HEK293 (cell line): ENCODE results near the gene SNAPC2.

Source experiments
- CTCF ChIP-seq: fragments of 450-650 bp; formaldehyde crosslinking; IDR thresholded peaks from 2 replicates; pipeline ENCODE4 v1.5.1; 2016; ENCODE audit warnings: missing biosample characterization, missing genetic modification characterization
- MYNN ChIP-seq: fragments of 450-650 bp; formaldehyde crosslinking; IDR thresholded peaks from 2 replicates; pipeline ENCODE4 v1.5.1; 2016; ENCODE audit warnings: missing biosample characterization, missing genetic modification characterization, borderline replicate concordance
- SCRT1 ChIP-seq: fragments of 450-650 bp; formaldehyde crosslinking; IDR thresholded peaks from 2 replicates; pipeline ENCODE4 v1.5.1; 2016; ENCODE audit warnings: missing biosample characterization, missing genetic modification characterization, borderline replicate concordance
- ZBTB21 ChIP-seq: fragments of 450-650 bp; formaldehyde crosslinking; IDR thresholded peaks from 2 replicates; pipeline ENCODE4 v1.5.1; 2017; ENCODE audit warnings: missing biosample characterization, missing genetic modification characterization
- ZFP41 ChIP-seq: fragments of 450-650 bp; formaldehyde crosslinking; IDR thresholded peaks from 2 replicates; pipeline ENCODE4 v1.5.1; 2016; ENCODE audit warnings: missing biosample characterization, missing genetic modification characterization, borderline replicate concordance
- ZNF571 ChIP-seq: fragments of 450-650 bp; formaldehyde crosslinking; IDR thresholded peaks from 2 replicates; pipeline ENCODE4 v1.5.0; 2017; ENCODE audit warnings: missing biosample characterization, missing genetic modification characterization
- TF ChIP-seq, protein P1 (sequence below): fragments of 450-650 bp; formaldehyde crosslinking; IDR thresholded peaks from 2 replicates; pipeline ENCODE4 v1.5.1; 2016; ENCODE audit warnings: missing biosample characterization, missing genetic modification characterization
- TF ChIP-seq, protein P2 (sequence below): fragments of 450-650 bp; formaldehyde crosslinking; conservative IDR thresholded peaks from 2 replicates; pipeline ENCODE4 v1.5.1; 2016; ENCODE audit warnings: low read depth, missing biosample characterization, missing genetic modification characterization

GRCh38 chr19:7927605-7928333 lies 7.6 kb downstream of the SNAPC2 start:
- TF ChIP-seq CTCF (tag by site-specific recombination) = no peak
- TF ChIP-seq, protein P1, sequence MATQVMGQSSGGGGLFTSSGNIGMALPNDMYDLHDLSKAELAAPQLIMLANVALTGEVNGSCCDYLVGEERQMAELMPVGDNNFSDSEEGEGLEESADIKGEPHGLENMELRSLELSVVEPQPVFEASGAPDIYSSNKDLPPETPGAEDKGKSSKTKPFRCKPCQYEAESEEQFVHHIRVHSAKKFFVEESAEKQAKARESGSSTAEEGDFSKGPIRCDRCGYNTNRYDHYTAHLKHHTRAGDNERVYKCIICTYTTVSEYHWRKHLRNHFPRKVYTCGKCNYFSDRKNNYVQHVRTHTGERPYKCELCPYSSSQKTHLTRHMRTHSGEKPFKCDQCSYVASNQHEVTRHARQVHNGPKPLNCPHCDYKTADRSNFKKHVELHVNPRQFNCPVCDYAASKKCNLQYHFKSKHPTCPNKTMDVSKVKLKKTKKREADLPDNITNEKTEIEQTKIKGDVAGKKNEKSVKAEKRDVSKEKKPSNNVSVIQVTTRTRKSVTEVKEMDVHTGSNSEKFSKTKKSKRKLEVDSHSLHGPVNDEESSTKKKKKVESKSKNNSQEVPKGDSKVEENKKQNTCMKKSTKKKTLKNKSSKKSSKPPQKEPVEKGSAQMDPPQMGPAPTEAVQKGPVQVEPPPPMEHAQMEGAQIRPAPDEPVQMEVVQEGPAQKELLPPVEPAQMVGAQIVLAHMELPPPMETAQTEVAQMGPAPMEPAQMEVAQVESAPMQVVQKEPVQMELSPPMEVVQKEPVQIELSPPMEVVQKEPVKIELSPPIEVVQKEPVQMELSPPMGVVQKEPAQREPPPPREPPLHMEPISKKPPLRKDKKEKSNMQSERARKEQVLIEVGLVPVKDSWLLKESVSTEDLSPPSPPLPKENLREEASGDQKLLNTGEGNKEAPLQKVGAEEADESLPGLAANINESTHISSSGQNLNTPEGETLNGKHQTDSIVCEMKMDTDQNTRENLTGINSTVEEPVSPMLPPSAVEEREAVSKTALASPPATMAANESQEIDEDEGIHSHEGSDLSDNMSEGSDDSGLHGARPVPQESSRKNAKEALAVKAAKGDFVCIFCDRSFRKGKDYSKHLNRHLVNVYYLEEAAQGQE (tag by site-specific recombination) = no peak
- TF ChIP-seq, protein P2, sequence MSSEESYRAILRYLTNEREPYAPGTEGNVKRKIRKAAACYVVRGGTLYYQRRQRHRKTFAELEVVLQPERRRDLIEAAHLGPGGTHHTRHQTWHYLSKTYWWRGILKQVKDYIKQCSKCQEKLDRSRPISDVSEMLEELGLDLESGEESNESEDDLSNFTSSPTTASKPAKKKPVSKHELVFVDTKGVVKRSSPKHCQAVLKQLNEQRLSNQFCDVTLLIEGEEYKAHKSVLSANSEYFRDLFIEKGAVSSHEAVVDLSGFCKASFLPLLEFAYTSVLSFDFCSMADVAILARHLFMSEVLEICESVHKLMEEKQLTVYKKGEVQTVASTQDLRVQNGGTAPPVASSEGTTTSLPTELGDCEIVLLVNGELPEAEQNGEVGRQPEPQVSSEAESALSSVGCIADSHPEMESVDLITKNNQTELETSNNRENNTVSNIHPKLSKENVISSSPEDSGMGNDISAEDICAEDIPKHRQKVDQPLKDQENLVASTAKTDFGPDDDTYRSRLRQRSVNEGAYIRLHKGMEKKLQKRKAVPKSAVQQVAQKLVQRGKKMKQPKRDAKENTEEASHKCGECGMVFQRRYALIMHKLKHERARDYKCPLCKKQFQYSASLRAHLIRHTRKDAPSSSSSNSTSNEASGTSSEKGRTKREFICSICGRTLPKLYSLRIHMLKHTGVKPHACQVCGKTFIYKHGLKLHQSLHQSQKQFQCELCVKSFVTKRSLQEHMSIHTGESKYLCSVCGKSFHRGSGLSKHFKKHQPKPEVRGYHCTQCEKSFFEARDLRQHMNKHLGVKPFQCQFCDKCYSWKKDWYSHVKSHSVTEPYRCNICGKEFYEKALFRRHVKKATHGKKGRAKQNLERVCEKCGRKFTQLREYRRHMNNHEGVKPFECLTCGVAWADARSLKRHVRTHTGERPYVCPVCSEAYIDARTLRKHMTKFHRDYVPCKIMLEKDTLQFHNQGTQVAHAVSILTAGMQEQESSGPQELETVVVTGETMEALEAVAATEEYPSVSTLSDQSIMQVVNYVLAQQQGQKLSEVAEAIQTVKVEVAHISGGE = no peak
- TF ChIP-seq ZBTB21 = no peak
- TF ChIP-seq SCRT1 (tag by site-specific recombination) = no peak
- TF ChIP-seq ZFP41 (tag by site-specific recombination) = no peak
- TF ChIP-seq ZNF571 (tag by site-specific recombination) = no peak
- TF ChIP-seq MYNN = no peak
